Measurements from ENCODE around the gene SEC11C.
A peak's percentile ranks its signal among the peaks of the same experiment; 100 is the strongest.
"Not testable (repeated sequence)": the region's sequence is repeated elsewhere in the genome, so short reads cannot be mapped to it uniquely, and the experiment has no call there.

The SEC11C gene

DNA sequence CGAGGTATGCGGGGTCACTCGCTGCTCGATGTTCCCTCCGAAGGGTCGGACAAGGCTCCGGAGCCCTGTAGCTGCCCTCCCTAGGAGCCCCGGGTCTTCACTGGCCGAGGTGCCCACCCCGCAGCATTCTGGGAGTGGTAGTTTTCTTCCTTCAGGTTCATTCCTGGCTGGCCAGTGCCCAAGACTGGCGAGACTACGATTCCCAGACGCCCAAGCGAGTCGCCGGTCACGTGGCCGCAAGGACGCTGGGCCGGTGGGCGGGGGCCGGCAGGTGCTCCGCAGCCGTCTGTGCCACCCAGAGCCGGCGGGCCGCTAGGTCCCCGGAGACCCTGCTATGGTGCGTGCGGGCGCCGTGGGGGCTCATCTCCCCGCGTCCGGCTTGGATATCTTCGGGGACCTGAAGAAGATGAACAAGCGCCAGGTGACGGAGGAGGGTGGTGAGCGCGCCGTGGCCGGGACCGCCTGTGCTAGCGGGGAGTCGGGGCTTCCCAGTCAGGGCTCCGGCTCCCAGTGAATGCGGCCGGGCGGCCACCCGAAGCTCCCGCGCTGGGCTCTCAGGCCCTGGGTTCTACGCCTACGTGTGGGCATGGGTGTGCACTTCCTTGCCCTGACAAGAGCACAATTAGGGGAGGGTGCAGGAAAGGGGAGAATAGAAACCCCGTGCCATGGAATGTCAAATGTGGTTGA is at the start of gene SEC11C:
SEC11C (plus strand) TSS at position 270 of the 687 bp plus-strand sequence; CDS start at position 335, 65 bp downstream.
- peak; percentile 97 for DNase-seq

GRCh38 chr18:59090966-59091603 is 48.6 kb upstream of the SEC11C start:
- no peak for DNase-seq

- no peak for DNase-seq
Observed at GRCh38 chr18:59093668-59094067, 46.0 kb upstream of the SEC11C start.

DNA sequence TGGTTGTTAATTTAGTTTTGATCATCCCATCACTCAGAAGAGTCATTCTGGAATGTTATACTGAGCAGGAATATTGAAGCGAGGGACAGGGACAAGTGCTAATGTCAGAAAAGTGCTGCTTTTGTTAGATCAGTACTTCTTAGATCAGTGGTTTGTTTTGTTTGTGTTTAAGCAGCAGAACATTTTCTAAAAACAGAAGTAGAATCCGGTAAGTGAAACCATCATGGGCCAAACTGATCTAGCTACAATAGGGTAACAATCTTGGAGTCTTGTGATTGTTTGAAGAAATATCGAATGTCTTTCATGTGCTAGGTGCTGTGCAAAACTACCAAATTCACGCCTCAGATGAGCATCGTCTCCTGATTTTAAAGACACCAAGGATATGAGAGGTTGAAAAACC is 45.1 kb upstream of the SEC11C start:
- no peak for DNase-seq

DNA sequence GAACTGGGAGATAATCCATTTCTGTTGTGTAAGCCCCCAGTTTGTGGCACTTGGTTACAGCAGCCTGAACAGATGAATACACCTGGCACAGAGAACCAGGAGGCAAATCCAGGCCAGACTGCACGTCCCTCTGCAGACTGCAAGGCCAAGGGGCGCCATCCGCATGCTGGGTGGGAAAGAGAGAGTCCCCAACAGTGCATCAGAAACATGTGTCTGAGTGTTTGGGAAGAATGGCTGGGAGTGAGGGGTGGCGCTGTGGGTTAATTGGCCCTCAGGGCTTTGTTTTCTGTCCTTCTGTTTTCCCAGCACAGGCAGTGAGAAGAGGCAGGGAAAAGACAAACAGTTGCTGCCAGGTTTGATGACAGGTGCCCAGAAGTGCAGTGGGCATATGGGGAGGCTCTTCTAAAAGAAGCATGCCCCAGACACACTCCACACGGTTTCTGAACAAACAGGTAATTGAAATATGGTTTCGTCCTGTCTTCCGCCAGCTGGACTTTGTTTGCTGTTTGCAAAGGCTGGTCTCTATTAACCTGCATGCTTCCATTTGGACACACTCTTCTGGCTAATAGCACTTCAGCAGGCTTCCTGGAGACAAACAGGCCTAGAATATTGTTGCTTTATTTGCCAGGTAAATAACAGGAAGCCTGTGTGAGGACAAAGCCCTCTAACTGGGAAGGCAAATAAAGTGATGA is 43.4 kb upstream of the SEC11C start:
- peak; percentile 81 for DNase-seq

DNA sequence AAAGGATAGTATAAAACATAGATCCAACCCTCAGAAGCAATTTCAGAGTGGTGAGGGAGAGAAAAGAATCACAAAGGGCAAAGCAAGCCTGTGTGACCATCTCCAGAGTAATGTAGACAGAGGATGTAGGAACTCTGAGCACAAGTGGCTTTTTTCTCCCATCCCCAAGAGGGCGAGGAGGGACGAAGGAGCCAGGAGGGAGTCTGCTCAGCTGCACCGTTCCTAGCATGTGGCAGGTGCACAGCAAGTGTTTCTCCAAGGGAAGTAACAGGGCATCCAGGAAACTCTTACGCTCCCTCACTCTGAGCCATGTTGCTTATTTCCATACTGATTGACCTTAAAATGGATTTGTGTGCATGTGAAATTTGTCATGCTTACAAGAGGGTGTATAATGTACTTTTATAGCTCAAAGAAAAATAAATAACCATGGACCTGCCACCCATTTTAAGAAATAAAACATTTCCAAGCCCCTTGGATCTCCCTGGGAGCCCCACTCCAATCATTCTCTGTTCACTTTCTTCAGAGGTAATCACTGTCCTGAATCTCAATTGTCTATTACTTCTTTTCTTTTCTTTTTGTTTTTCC is 37.8 kb upstream of the SEC11C start:
- no peak for DNase-seq

GRCh38 chr18:59109375-59109774 is 30.3 kb upstream of the SEC11C start:
- DNase-seq: peak; percentile 62

DNA sequence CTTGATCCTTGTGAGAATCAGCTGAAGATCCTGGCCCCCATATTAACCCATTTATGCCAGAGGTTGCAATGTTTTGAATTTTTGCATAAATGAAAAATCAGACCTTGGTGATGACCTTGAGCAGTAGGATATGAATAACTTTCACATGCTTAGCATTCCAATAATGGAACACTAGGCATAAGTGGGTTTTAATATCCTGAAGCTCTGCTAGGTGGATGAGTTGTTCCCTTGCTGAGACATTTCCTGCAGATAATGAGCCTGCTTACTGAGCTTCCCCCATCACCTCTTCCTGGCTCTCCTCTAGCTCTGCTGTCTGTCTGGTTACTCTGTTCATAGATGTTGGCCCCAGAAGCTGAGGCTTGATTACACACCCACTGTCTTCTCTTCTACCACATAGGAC is 25.5 kb upstream of the SEC11C start:
- no peak for DNase-seq

DNA sequence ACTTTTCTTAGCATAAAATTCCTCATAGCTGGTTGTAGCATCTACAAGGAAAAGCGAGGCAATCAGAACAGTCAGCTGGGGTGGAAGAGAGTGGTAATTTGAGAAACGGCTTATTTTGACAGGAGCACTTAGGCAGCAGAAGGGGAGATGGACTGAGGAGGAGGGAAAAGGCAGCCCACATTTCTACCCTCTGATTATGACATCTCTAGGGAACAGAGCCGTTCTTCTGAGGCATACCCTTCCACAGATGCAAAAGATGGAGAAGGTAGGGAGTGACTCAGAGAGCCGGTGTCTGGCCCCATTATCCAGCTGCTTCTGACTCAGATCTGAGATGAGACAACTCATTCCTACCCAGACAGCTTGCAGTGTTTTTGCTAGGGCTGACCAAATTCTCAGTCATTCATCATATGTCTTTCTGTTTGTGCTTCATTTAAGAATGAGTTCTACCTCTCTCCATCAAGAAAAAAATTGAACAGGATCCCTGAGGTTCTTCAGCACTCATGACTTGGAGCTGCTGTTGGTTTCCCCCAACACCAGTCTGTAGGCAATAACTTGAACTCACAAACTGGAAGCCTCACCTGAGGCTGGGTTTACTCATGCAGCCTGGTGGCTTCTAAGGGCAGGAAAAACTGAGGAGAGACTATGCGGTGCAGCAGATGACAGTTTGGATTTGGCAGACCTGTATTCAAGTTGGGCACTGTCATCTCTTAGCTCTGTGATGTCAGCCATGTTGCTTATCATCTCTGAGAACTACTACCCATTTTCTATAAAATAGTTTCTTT is 15.9 kb upstream of the SEC11C start:
- peak; percentile 78 for DNase-seq

- DNase-seq: no peak
Observed at GRCh38 chr18:59124370-59124704, 15.3 kb upstream of the SEC11C start.

DNA sequence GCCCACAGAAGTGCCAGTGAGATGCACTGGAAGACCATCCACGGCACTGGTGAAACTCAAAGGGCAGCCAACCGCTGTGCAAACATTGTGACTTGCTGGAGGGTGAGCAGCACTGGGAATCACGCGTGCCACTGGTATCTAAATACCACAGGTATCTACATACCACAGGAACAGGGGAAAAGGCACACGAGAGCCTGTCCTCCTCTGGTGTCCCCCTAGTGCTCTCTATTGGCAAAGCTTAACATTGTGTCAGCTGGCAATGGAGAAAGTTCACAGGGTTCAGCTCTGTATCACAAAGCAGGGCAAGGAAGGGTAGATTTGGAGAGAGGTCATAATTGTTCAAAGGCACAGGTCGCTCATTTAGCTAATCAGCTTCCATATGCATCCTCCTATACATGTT is 12.6 kb upstream of the SEC11C start:
- no peak for DNase-seq

GRCh38 chr18:59129951-59130703 is 9.6 kb upstream of the SEC11C start:
- DNase-seq: no peak

GRCh38 chr18:59132810-59133465 is 6.7 kb upstream of the SEC11C start:
- DNase-seq: no peak

GRCh38 chr18:59139291-59139614 is 431 bp upstream of the SEC11C start:
- peak; percentile 90 for DNase-seq

DNA sequence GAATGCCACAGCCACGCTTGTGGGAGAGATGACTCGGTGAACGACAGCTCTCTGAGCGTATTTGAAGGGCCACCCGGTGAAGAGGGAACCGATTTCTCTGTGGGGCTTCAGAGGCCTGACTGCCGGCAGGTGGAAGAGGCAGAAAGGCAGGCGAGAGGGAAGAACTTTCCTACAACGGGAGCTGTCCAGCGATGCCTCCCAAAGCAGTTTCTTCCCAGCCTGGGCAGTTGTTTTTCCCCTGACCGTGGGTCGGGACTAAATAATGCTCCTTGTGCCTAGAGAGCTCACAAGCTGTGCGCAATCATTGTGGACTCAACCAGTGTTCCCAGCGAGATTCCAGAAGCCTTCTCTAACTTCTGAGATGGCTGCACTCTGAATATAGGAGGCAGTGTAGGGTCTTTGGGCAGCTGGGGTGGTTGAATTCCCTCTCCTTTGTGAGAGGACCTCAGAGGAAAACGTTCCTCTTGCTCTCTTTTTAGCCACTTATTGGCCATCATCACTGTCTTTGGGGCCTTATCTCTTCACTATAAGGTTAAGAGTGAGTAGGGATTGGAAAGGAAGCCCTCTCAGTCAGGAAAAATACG is 710 bp downstream of the SEC11C start:
- no peak for DNase-seq

DNA sequence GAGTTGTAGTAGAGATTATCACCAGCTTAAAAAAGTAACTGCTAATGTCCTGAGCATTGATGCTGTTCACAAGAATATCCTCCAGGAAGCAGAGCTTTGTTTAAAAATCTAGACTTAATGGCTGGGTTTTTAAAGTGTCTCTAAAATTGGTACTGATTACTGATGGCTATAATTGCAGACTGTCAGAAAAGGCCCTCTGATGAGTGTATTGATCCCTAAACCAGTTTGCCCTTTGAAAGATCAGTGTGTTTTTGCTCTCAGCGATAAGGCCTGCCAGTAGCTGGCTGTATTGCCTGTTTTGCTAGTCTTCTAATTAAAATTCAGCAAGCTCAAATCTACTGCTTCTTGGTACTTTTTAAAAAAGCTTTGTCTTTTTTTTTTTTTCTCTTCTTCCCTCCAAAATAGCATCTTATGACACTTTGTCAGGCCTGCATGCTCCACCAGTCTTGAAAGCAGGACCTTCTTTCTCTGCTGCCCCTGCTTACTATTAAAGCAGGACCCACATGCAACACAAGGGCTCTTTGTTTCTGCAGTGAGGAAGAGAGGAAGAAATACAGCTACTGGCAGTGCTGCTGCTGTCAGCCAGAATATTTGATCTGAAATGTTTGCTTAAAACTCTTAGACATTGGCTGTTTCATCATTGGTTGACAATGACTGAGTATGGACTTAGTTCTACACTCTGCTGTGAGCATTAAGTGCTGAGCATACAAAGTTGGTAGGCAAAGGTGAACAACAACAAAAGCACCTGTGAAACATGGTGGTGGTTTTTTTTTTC is 1.8 kb downstream of the SEC11C start:
- no peak for DNase-seq

GRCh38 chr18:59142274-59142673 is 2.6 kb downstream of the SEC11C start:
- DNase-seq: no peak

DNA sequence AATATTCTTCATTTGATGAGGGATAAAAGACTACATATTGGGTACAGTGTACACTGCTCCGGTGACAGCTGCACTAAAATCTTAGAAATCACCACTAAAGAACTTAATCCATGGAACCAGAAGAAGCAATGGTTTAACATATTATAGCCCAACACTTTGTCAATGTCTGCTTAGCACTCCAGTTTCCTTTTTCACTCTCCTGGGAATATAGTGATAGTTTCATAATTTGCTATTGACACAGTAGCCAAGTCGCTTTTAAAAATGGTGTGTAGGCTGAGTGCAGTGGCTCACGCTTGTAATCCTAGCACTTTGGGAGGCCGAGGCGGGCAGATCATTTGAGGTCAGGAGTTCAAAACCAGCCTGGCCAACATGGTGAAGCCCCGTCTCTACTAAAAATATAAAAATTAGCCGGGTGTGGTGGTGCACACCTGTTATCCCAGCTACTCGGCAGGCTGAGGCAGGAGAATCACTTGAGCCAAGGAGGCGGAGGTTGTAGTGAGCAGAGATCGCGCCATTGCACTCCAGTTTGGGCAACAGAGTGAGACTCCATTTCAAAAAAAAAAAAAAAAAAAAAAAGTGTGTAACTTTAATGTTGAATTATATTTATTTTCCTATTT is 3.2 kb downstream of the SEC11C start:
- DNase-seq: not testable (repeated sequence)

DNA sequence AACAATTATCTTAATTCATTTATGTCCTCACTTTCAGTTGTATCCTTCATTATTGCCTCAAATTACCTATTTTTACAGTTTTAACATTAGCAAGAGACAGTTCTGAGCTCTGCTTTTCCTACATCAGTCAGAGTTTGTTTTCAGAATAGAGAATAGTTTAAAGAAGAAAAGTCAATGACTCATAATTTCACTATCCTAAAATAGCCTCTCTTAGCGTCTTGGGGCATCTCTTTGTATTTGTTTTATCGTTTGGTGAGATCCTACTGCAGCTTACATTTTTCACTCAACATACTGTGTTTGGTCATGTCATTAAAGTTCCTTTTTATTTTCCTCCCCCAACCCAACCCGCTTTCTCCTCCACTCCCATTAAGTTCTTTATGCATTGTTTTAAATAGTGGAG is 3.8 kb downstream of the SEC11C start:
- no peak for DNase-seq

GRCh38 chr18:59144483-59144882 is 4.8 kb downstream of the SEC11C start:
- no peak for DNase-seq

Measured in NCI-H2171 (cell line).